GM23338 (cell line): ENCODE data around the gene CIART. TPM values are rescaled to one million over a fixed set of nuclear protein-coding genes. Genes with fewer than 3 reads are reported as not detected.

ENCODE experiments used
- ATAC-seq: fragments of 200-7000 bp; cut with Tn5 transposase; 3 replicates; pipeline ENCODE4 v1.9.1; 2020
- DNase-seq: peaks from one replicate; pipeline ENCODE4 v3.0.0-alpha.2; 2015; ENCODE audit warnings: low spot score
- H2AFZ ChIP-seq: fragments of 200-600 bp; sonication (generic); 2 replicates; pipeline ENCODE4 v1.8.0; 2016; ENCODE audit warnings: antibody characterized with exemption, mild to moderate bottlenecking, moderate library complexity
- H3F3A ChIP-seq: fragments of 200-600 bp; sonication (generic); replicated peaks from 2 replicates; pipeline ENCODE4 v1.8.0; 2017; ENCODE audit warnings: antibody characterized with exemption, mixed run types, low read depth
- H3K27ac ChIP-seq: fragments of 200-600 bp; sonication (generic); 2 replicates; pipeline ENCODE4 v1.6.1; 2016; ENCODE audit warnings: low read depth
- H3K27me3 ChIP-seq: fragments of 200-600 bp; sonication (generic); 2 replicates; pipeline ENCODE4 v1.8.0; 2016; ENCODE audit warnings: mild to moderate bottlenecking, mixed run types, moderate library complexity; ENCODE audit not compliant: insufficient read depth
- H3K36me3 ChIP-seq: fragments of 200-600 bp; sonication (generic); 2 replicates; pipeline ENCODE4 v1.8.0; 2016; ENCODE audit warnings: mild to moderate bottlenecking; ENCODE audit not compliant: insufficient read depth
- H3K4me1 ChIP-seq: fragments of 200-600 bp; sonication (generic); 2 replicates; pipeline ENCODE4 v1.8.0; 2016; ENCODE audit warnings: mild to moderate bottlenecking, moderate library complexity; ENCODE audit not compliant: insufficient read depth
- H3K4me2 ChIP-seq: fragments of 200-600 bp; sonication (generic); 2 replicates; pipeline ENCODE4 v1.7.1; 2017; ENCODE audit warnings: mixed run types
- H3K4me3 ChIP-seq: fragments of 200-600 bp; sonication (generic); 2 replicates; pipeline ENCODE4 v1.6.1; 2016; ENCODE audit warnings: mixed run types
- H3K79me2 ChIP-seq: fragments of 200-600 bp; sonication (generic); replicated peaks from 2 replicates; pipeline ENCODE4 v1.8.0; 2017; ENCODE audit warnings: mild to moderate bottlenecking; ENCODE audit not compliant: insufficient read depth
- H3K9me2 ChIP-seq: fragments of 200-600 bp; sonication (generic); 2 replicates; pipeline ENCODE4 v1.8.0; 2017; ENCODE audit not compliant: insufficient read depth
- H4K20me1 ChIP-seq: fragments of 200-600 bp; sonication (generic); replicated peaks from 2 replicates; pipeline ENCODE4 v1.8.0; 2017; ENCODE audit warnings: mild to moderate bottlenecking; ENCODE audit not compliant: insufficient read depth
- H3K27ac Mint-ChIP-seq: 2 replicates; pipeline ENCODE4 v1.8.0; 2020; ENCODE audit warnings: inconsistent platforms, mild to moderate bottlenecking, moderate library complexity, mixed read lengths
- H3K27me3 Mint-ChIP-seq: 3 replicates; pipeline ENCODE4 v1.8.0; 2022; ENCODE audit warnings: low read depth, mild to moderate bottlenecking, moderate library complexity, mixed read lengths, inconsistent platforms; ENCODE audit not compliant: insufficient read depth, poor library complexity
- H3K36me3 Mint-ChIP-seq: 3 replicates; pipeline ENCODE4 v1.8.0; 2021; ENCODE audit warnings: low read depth, mild to moderate bottlenecking, inconsistent platforms, moderate library complexity, mixed read lengths
- H3K4me1 Mint-ChIP-seq: 3 replicates; pipeline ENCODE4 v1.8.0; 2020; ENCODE audit warnings: mild to moderate bottlenecking, inconsistent platforms, mixed read lengths
- H3K4me3 Mint-ChIP-seq: 3 replicates; pipeline ENCODE4 v1.8.0; 2021; ENCODE audit warnings: moderate library complexity, mild to moderate bottlenecking, inconsistent platforms, mixed read lengths
- H3K9me3 Mint-ChIP-seq: 3 replicates; pipeline ENCODE4 v1.8.0; 2020; ENCODE audit warnings: moderate library complexity, mild to moderate bottlenecking, inconsistent platforms, mixed read lengths
- CTCF ChIP-seq, 2 experiments: fragments of 200-600 bp in 1 of 2; sonication (generic) in 1 of 2; conservative IDR thresholded peaks; 2 replicates each; pipeline versions ENCODE4 v1.5.1 to v1.6.1; 2016 to 2017; ENCODE audit warnings: antibody characterized with exemption in 2 of 2, low read depth in 2 of 2, mild to moderate bottlenecking in 2 of 2, moderate library complexity in 1 of 2
- ETS1 ChIP-seq: IDR thresholded peaks from 2 replicates; pipeline ENCODE4 v1.6.1; 2016; ENCODE audit warnings: antibody characterized with exemption
- EZH2 ChIP-seq: fragments of 200-600 bp; sonication (generic); IDR thresholded peaks from one replicate; pipeline ENCODE4 v1.8.0; 2017; ENCODE audit warnings: antibody characterized with exemption, mild to moderate bottlenecking, low read depth; ENCODE audit not compliant: unreplicated experiment
- JUNB ChIP-seq: IDR thresholded peaks from one replicate; pipeline ENCODE4 v1.6.1; 2016; ENCODE audit warnings: antibody characterized with exemption; ENCODE audit not compliant: unreplicated experiment
- NANOG ChIP-seq: IDR thresholded peaks from 2 replicates; pipeline ENCODE4 v1.6.1; 2016; ENCODE audit warnings: antibody characterized with exemption, borderline replicate concordance
- POLR2AphosphoS5 ChIP-seq: IDR thresholded peaks from 2 replicates; pipeline ENCODE4 v1.6.1; 2016; ENCODE audit warnings: antibody characterized with exemption, low read depth
- STAT1 ChIP-seq: IDR thresholded peaks from one replicate; pipeline ENCODE4 v1.6.1; 2016; ENCODE audit warnings: antibody characterized with exemption; ENCODE audit not compliant: unreplicated experiment
- ZNF114 ChIP-seq: fragments of 250-450 bp; sonication (Bioruptor Pico); IDR thresholded peaks from 2 replicates; pipeline ENCODE4 v1.5.0; 2020; ENCODE audit warnings: mild to moderate bottlenecking, moderate library complexity
- ZNF331 ChIP-seq: fragments of 250-450 bp; sonication (Bioruptor Pico); IDR thresholded peaks from 2 replicates; pipeline ENCODE4 v1.5.0; 2020; ENCODE audit warnings: low read depth, mild to moderate bottlenecking, moderate library complexity
- polyA plus RNA-seq: library from polyadenylated mRNA; unstranded; fragments of >200 nt; fragmentation: Nextera tagmentation; extraction: Ambion mirVana; gene quantifications from 2 replicates; pipeline ENCODE4 v1.2.1, GENCODE V29; 2016
- total RNA-seq: library from RNA; depleted of rRNA; stranded (reverse); fragments of >200 nt; shearing (Covaris generic); gene quantifications from 2 replicates; pipeline ENCODE4 v1.2.3, GENCODE V29; 2014

The CIART gene
- total and polyA plus RNA-seq, 2 experiments from 2014 or later, result 9.3 to 16.4 TPM

- TF ChIP-seq CTCF (conservative IDR thresholded peaks at IDR 0.05; ENCODE audit: low read depth in 2 of 2) (no peak), STAT1 (no peak), EZH2 (no peak), ZNF114 (CRISPR knock-in tag) (no peak), JUNB (no peak)
These were observed 26.2 kb upstream of the CIART start (continued) for GRCh38 chr1:150256198-150256553.

- H3K4me3 Mint-ChIP-seq, result peak overlapping the region; percentile 91
- Histone ChIP-seq H3K27ac (peak overlapping the region; percentile 89), H3K4me1 (peaks cover 21% of the 10 kb centered on the region), H3F3A (peaks cover 24% of the 10 kb centered on the region; the same call in 1 of the 2 replicates), H3K9me2 (no peaks in the 10 kb centered on the region), H3K79me2 (peaks cover 26% of the 10 kb centered on the region), H3K4me2 (peak overlapping the region; percentile 95), H3K4me3 (peak overlapping the region; percentile 88), H4K20me1 (peaks cover 3% of the 10 kb centered on the region; the same call in 1 of the 2 replicates), H3K36me3 (peaks cover 5% of the 10 kb centered on the region; the same call in 1 of the 2 replicates), H2AFZ (no peak overlapping the region), H3K27me3 (no peaks in the 10 kb centered on the region)
- peaks cover 36% of the 10 kb centered on the region for H3K4me1 Mint-ChIP-seq
- H3K9me3 Mint-ChIP-seq, result peaks cover 2% of the 10 kb centered on the region; the same call in 2 of the 3 replicates
- H3K27ac Mint-ChIP-seq, result peak overlapping the region; percentile 98
- TF ChIP-seq ZNF331 (CRISPR knock-in tag) (no peak), ETS1 (no peak), NANOG (no peak), EZH2 (no peak), POLR2AphosphoS5 (peak; percentile 39; the same call in 1 of the 2 replicates)
- H3K36me3 Mint-ChIP-seq, result peaks cover 14% of the 10 kb centered on the region
- DNase-seq (peak; percentile 66), ATAC-seq (peak; percentile 12)
- peaks cover 7% of the 10 kb centered on the region for H3K27me3 Mint-ChIP-seq
These were observed 25.6 kb upstream of the CIART start for GRCh38 chr1:150256554-150257341.
